Hepatocyte (in vitro differentiated cells): ENCODE data around the gene ABCA2. TPM values are rescaled to one million over a fixed set of nuclear protein-coding genes. Genes with fewer than 3 reads are reported as not detected.

Source experiments
- DNase-seq: peaks from one replicate; pipeline ENCODE4 v3.0.0-alpha.2; 2016; ENCODE audit warnings: low spot score
- H2AFZ ChIP-seq: fragments of 200-600 bp; sonication (generic); 2 replicates; pipeline ENCODE4 v1.6.0; 2016; ENCODE audit warnings: antibody characterized with exemption, mild to moderate bottlenecking
- H3K27ac ChIP-seq: fragments of 200-600 bp; sonication (generic); 2 replicates; pipeline ENCODE4 v1.5.1; 2016; ENCODE audit warnings: mild to moderate bottlenecking
- H3K27me3 ChIP-seq: fragments of 200-600 bp; sonication (generic); 2 replicates; pipeline ENCODE4 v1.6.1; 2016
- H3K36me3 ChIP-seq: fragments of 200-600 bp; sonication (generic); replicated peaks from 2 replicates; pipeline ENCODE4 v1.5.1; 2016; ENCODE audit warnings: low read depth; ENCODE audit not compliant: insufficient read depth
- H3K4me1 ChIP-seq: fragments of 200-600 bp; sonication (generic); 2 replicates; pipeline ENCODE4 v1.5.1; 2016; ENCODE audit warnings: mild to moderate bottlenecking, moderate library complexity; ENCODE audit not compliant: insufficient read depth
- H3K4me2 ChIP-seq: fragments of 200-600 bp; sonication (generic); 2 replicates; pipeline ENCODE4 v1.6.0; 2016
- H3K4me3 ChIP-seq: fragments of 200-600 bp; sonication (generic); 2 replicates; pipeline ENCODE4 v1.5.1; 2016; ENCODE audit warnings: mild to moderate bottlenecking
- H3K79me2 ChIP-seq: fragments of 200-600 bp; sonication (generic); 2 replicates; pipeline ENCODE4 v1.6.0; 2017; ENCODE audit warnings: mild to moderate bottlenecking
- H3K9me2 ChIP-seq: fragments of 200-600 bp; sonication (generic); replicated peaks from 2 replicates; pipeline ENCODE4 v1.6.0; 2017; ENCODE audit warnings: mild to moderate bottlenecking; ENCODE audit not compliant: insufficient read depth
- H3K9me3 ChIP-seq: fragments of 200-600 bp; sonication (generic); 2 replicates; pipeline ENCODE4 v1.5.1; 2016; ENCODE audit warnings: low read depth, mild to moderate bottlenecking
- H4K20me1 ChIP-seq: fragments of 200-600 bp; sonication (generic); 2 replicates; pipeline ENCODE4 v1.6.0; 2016; ENCODE audit warnings: mild to moderate bottlenecking; ENCODE audit not compliant: insufficient read depth, poor library complexity, severe bottlenecking
- CTCF ChIP-seq: fragments of 200-600 bp; sonication (generic); IDR thresholded peaks from 2 replicates; pipeline ENCODE4 v1.5.1; 2016; ENCODE audit warnings: antibody characterized with exemption, mild to moderate bottlenecking; ENCODE audit not compliant: poor library complexity
- EZH2 ChIP-seq: fragments of 200-600 bp; sonication (generic); IDR thresholded peaks from 2 replicates; pipeline ENCODE4 v1.6.1; 2016; ENCODE audit warnings: antibody characterized with exemption, mild to moderate bottlenecking, borderline replicate concordance
- EZH2phosphoT487 ChIP-seq: fragments of 200-600 bp; sonication (generic); IDR thresholded peaks from one replicate; pipeline ENCODE4 v1.6.1; 2018; ENCODE audit warnings: antibody characterized with exemption, mild to moderate bottlenecking, low read depth, moderate library complexity; ENCODE audit not compliant: unreplicated experiment, severe bottlenecking
- WGBS: methylation state at CpG from one replicate; pipeline ENCODE4 v1.1.6; 2016; ENCODE audit warnings: low lambda C conversion rate; ENCODE audit errors: missing lambda C conversion rate; 5-methylcytosine and 5-hydroxymethylcytosine counted together
- polyA plus RNA-seq: library from polyadenylated mRNA; unstranded; fragments of >200 nt; fragmentation: Nextera tagmentation; extraction: Ambion mirVana; gene quantifications from 2 replicates; pipeline ENCODE4 v1.2.1, GENCODE V29; 2016
- total RNA-seq: library from RNA; depleted of rRNA; stranded (reverse); fragments of >200 nt; gene quantifications from 2 replicates; pipeline ENCODE4 v1.2.3, GENCODE V29; 2014

The ABCA2 gene
- total and polyA plus RNA-seq, 2 experiments from 2014 or later: 14.6 to 15.6 TPM

- DNase-seq: no peak
- 99% methylated on average over 10 of the region's 23 CpGs for WGBS
- peaks cover 13% of the 10 kb centered on the region for H4K20me1 ChIP-seq
- no peak overlapping the region for H2AFZ ChIP-seq
- H3K4me3 ChIP-seq: no peak overlapping the region
- no peaks in the 10 kb centered on the region for H3K4me1 ChIP-seq
- no peak overlapping the region for H3K4me2 ChIP-seq
- no peaks in the 10 kb centered on the region for H3K9me3 ChIP-seq
- TF ChIP-seq CTCF: no peak
- H3K79me2 ChIP-seq: peaks cover 3% of the 10 kb centered on the region
- H3K27ac ChIP-seq: no peak overlapping the region
- no peaks in the 10 kb centered on the region for H3K9me2 ChIP-seq
- H3K36me3 ChIP-seq: no peaks in the 10 kb centered on the region
- peaks cover 10% of the 10 kb centered on the region for H3K27me3 ChIP-seq
Measured at GRCh38 chr9:137040568-137040967, 12.5 kb upstream of the ABCA2 start.

GRCh38 chr9:137039611-137040366 is 11.8 kb upstream of the ABCA2 start:
- H3K27ac ChIP-seq: no peak overlapping the region
- H3K4me3 ChIP-seq: no peak overlapping the region
- no peaks in the 10 kb centered on the region for H3K9me2 ChIP-seq
- TF ChIP-seq CTCF: no peak
- no peak for TF ChIP-seq EZH2
- no peak for TF ChIP-seq EZH2phosphoT487
- H3K27me3 ChIP-seq: peaks cover 5% of the 10 kb centered on the region
- no peak overlapping the region for H2AFZ ChIP-seq
- H4K20me1 ChIP-seq: peaks cover 11% of the 10 kb centered on the region
- no peak overlapping the region for H3K4me2 ChIP-seq
- DNase-seq: no peak
- no peaks in the 10 kb centered on the region for H3K9me3 ChIP-seq
- WGBS: 93% methylated on average over 18 of the region's 32 CpGs
- H3K79me2 ChIP-seq: peaks cover 3% of the 10 kb centered on the region
- H3K4me1 ChIP-seq: no peaks in the 10 kb centered on the region
- H3K36me3 ChIP-seq: no peaks in the 10 kb centered on the region

- 87% methylated on average over 9 of the region's 9 CpGs for WGBS
- H4K20me1 ChIP-seq: peaks cover 5% of the 10 kb centered on the region
Measured at GRCh38 chr9:137038916-137039315, 10.9 kb upstream of the ABCA2 start.

More at GRCh38 chr9:137038916-137039315, 10.9 kb upstream of the ABCA2 start:
- H3K4me2 ChIP-seq: no peak overlapping the region
- H2AFZ ChIP-seq: no peak overlapping the region
- H3K9me3 ChIP-seq: no peaks in the 10 kb centered on the region
- H3K27ac ChIP-seq: no peak overlapping the region
- H3K4me1 ChIP-seq: no peaks in the 10 kb centered on the region
- TF ChIP-seq CTCF: no peak
- TF ChIP-seq EZH2phosphoT487: no peak
- TF ChIP-seq EZH2: no peak
- DNase-seq: no peak
- H3K36me3 ChIP-seq: no peaks in the 10 kb centered on the region
- H3K79me2 ChIP-seq: peaks cover 3% of the 10 kb centered on the region
- H3K27me3 ChIP-seq: no peaks in the 10 kb centered on the region
- no peaks in the 10 kb centered on the region for H3K9me2 ChIP-seq
- H3K4me3 ChIP-seq: no peak overlapping the region
